GM18867 (cell line): ENCODE data around the gene EPN1.
"Not testable (repeated sequence)": the region's sequence is repeated elsewhere in the genome, so short reads cannot be mapped to it uniquely, and the experiment has no call there.

Experiments used
- ATAC-seq: cut with Tn5 transposase; IDR thresholded peaks from one replicate; pipeline ENCODE4 v1.9.1; 2021; ENCODE audit warnings: mild to moderate bottlenecking, moderate library complexity; ENCODE audit not compliant: unreplicated experiment

Gene EPN1

DNA sequence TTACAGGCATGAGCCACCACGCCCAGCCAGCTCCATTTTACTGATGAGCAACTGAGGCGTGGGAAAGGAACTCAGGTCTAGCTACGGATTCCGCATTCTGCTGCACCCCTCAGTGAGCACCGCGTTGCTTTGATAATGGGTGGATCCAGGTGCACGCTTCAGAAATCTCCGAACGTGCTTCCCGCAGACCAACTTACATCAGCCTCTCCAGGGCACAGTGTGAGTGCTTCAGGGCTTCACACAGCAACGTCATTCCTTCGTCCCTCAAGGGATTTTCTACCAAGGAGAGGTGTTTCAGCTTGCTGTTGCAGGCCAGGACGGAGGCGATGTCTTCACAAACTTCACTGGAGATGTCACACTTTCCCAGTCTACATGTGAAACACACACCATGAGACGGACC is 41.5 kb downstream of the EPN1 start:
- no peak for ATAC-seq

GRCh38 chr19:55717251-55717650 is 42.2 kb downstream of the EPN1 start:
- no peak for ATAC-seq

DNA sequence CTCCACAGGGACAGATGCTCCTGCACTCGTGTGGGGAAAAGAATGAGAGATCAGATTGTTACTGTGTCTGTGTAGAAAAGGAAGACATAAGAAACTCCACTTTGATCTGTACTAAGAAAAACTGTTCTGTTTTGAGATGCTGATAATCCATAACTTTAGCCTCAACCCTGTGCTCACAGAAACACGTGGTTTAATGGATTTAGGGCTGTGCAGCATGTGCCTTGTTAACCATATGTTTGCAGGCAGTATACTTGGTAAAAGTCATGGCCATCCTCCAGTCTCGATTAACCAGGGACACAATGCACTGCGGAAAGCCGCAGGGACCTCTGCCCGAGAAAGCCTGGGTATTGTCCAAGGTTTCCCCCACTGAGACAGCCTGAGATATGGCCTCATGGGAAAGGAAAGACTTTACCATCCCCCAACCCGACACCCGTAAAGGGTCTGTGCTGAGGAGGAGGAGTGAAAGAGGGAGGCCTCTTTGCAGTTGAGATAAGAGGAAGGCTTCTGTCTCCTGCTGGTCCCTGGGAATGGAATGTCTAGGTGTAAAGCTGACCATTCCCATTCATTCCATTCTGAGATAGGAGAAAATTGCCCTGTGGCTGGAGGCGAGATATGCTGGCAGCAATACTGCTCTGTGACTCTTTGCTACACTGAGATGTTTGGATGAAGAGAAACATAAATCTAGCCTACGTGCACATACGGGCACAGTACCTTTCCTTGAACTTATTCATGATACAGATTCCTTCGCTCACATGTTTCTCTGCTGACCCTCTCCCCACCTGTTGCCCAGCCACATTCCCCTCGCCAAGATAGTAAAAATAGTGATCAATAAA is 43.1 kb downstream of the EPN1 start:
- not testable (repeated sequence) for ATAC-seq

GRCh38 chr19:55720214-55720746 is 45.3 kb downstream of the EPN1 start:
- ATAC-seq, result no peak

GRCh38 chr19:55720801-55721200 is 45.8 kb downstream of the EPN1 start:
- ATAC-seq, result no peak

DNA sequence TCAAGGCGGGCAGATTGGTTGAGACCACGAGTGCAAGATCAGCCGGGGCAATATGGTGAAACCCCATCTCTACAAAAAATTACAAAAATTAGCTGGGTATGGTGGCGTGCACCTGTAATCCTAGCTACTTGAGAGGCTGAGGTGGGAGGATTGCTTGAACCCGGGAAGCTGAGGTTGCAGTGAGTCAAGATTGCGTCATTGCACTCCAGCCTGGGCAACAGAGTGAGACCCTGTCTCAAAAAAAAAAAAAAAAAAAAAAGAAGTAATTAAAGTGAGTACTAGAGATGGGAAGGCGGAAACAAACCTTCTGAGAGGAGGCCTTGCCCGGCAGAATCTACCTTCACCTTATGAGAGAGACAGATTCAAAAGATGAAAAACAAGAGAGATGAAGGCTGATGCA is 48.5 kb downstream of the EPN1 start:
- no peak for ATAC-seq

GRCh38 chr19:55730378-55730777 is 55.4 kb downstream of the EPN1 start:
- ATAC-seq, result not testable (repeated sequence)

DNA sequence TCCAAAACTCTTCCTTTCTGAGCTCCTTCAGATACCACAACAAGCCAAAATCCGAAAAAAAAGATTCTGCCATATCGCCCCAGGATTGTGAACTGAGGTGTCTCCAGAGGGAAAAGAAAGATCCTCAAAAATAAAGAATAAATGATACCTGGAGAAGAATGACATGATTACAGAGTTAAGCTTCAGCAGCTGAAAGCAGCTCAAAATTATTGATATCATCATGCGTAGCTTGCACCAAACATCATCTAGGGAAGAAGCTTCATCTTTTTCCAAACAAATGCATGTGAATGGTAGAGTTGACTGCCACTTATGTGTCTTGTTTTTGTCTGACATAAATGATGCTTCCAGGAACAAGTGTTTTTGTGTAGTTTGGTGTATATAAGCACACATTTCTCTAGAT is 63.3 kb downstream of the EPN1 start, which contains the start of gene NLRP9:
NLRP9 (minus strand) TSS at position 101 of the 400 bp plus-strand sequence; CDS start at position 73, 28 bp downstream.
- no peak for ATAC-seq

- no peak for ATAC-seq
Observed at GRCh38 chr19:55750715-55751114, 75.7 kb downstream of the EPN1 start.

DNA sequence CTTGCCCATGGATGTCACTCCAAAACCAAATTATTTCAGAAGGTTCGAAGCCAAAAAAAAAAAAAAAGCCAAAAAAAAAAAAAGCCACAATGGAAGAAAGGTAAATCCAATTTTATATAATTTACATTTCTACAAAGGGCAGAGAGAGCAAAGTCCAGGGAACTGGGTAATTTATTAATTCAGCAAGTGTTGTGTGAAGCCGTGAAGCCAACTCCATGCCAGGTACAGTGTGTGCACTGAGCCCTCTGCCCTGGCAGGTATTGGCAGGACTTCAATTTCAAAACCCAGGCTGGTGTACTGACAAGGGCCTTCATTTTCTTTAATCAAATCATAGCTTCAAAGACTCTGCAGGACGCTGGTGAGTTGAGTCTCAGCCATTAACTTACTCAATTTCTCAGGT is 78.4 kb downstream of the EPN1 start:
- ATAC-seq, result no peak

- ATAC-seq, result not testable (repeated sequence)
Observed at GRCh38 chr19:55756808-55757207, 81.8 kb downstream of the EPN1 start.

GRCh38 chr19:55758797-55759196 is 83.8 kb downstream of the EPN1 start, which contains the start of gene RFPL4A:
Gene RFPL4A (plus strand): TSS chr19:55759097. CDS start chr19:55761801, 2,704 bp downstream.
- not testable (repeated sequence) for ATAC-seq
